HEK293 (cell line): ENCODE results near the gene SRL.

ENCODE experiments used
- CTCF ChIA-PET: fragments of 350-600 bp; formaldehyde crosslinking; extraction: SDS; loops from one replicate; lab custom pipeline; 2021; ENCODE audit warnings: antibody characterized with exemption; lab: Yijun Ruan, JAX
- POLR2A ChIA-PET: fragments of 300-600 bp; formaldehyde crosslinking; extraction: SDS; loops from one replicate; lab custom pipeline; 2020; ENCODE audit warnings: antibody characterized with exemption, inconsistent platforms; lab: Yijun Ruan, JAX
- H3K27ac ChIP-seq: fragments of 200-500 bp; sonication (Bioruptor generic); 2 replicates; pipeline ENCODE4 v1.5.1; 2014; ENCODE audit warnings: low read depth, low read length, control low read depth, inconsistent platforms; ENCODE audit errors: extremely low read depth
- H3K36me3 ChIP-seq, 2 experiments: fragments of 200-500 bp in 1 of 2; sonication (Bioruptor generic) in 1 of 2; 1 replicate in 1 of 2; 2 replicates in 1 of 2; pipeline ENCODE4 v1.5.1; 2014 to 2017; ENCODE audit warnings: inconsistent platforms in 2 of 2, low read length in 2 of 2; ENCODE audit not compliant: control insufficient read depth in 2 of 2, insufficient read depth in 1 of 2
- H3K4me1 ChIP-seq: fragments of 200-500 bp; sonication (Bioruptor generic); 2 replicates; pipeline ENCODE4 v1.5.1; 2014; ENCODE audit warnings: mild to moderate bottlenecking, low read length, inconsistent platforms; ENCODE audit not compliant: control insufficient read depth, insufficient read depth
- H3K4me3 ChIP-seq: 2 replicates; pipeline ENCODE4 v1.5.1; 2011; ENCODE audit warnings: low read depth, mild to moderate bottlenecking, control low read depth, low read length, moderate library complexity
- H3K9me3 ChIP-seq: fragments of 200-500 bp; sonication (Bioruptor generic); 2 replicates; pipeline ENCODE4 v1.5.1; 2014; ENCODE audit warnings: low read depth, low read length, inconsistent platforms; ENCODE audit not compliant: control insufficient read depth, insufficient read depth
- EGR2 ChIP-seq: fragments of 450-650 bp; formaldehyde crosslinking; IDR thresholded peaks from 2 replicates; pipeline ENCODE4 v1.5.1; 2016; ENCODE audit warnings: low read depth, missing biosample characterization, missing genetic modification characterization
- KLF16 ChIP-seq: fragments of 450-650 bp; formaldehyde crosslinking; IDR thresholded peaks from 2 replicates; pipeline ENCODE4 v1.5.1; 2017; ENCODE audit warnings: missing biosample characterization, missing genetic modification characterization
- PRDM1 ChIP-seq: fragments of 450-650 bp; formaldehyde crosslinking; IDR thresholded peaks from 2 replicates; pipeline ENCODE4; 2016; ENCODE audit warnings: missing biosample characterization, missing genetic modification characterization
- SP3 ChIP-seq: fragments of 450-650 bp; formaldehyde crosslinking; IDR thresholded peaks from 2 replicates; pipeline ENCODE4 v1.5.1; 2016; ENCODE audit warnings: missing biosample characterization, missing genetic modification characterization
- ZEB2 ChIP-seq: fragments of 450-650 bp; formaldehyde crosslinking; IDR thresholded peaks from 2 replicates; pipeline ENCODE4 v1.5.1; 2016; ENCODE audit warnings: missing biosample characterization, missing genetic modification characterization
- ZNF121 ChIP-seq: fragments of 450-650 bp; formaldehyde crosslinking; IDR thresholded peaks from 2 replicates; pipeline ENCODE4 v1.5.1; 2016; ENCODE audit warnings: missing biosample characterization, missing genetic modification characterization
- ZNF155 ChIP-seq: fragments of 450-650 bp; formaldehyde crosslinking; IDR thresholded peaks from 2 replicates; pipeline ENCODE4 v1.5.1; 2016; ENCODE audit warnings: missing biosample characterization, missing genetic modification characterization
- ZNF2 ChIP-seq: fragments of 450-650 bp; formaldehyde crosslinking; IDR thresholded peaks from 2 replicates; pipeline ENCODE4 v1.5.1; 2016; ENCODE audit warnings: missing biosample characterization, missing genetic modification characterization
- ZNF248 ChIP-seq: fragments of 450-650 bp; formaldehyde crosslinking; IDR thresholded peaks from 2 replicates; pipeline ENCODE4 v1.5.1; 2017; ENCODE audit warnings: missing biosample characterization, missing genetic modification characterization
- ZNF266 ChIP-seq: fragments of 450-650 bp; formaldehyde crosslinking; IDR thresholded peaks from 2 replicates; pipeline ENCODE4 v1.5.1; 2016; ENCODE audit warnings: missing biosample characterization, missing genetic modification characterization, low read depth
- ZNF311 ChIP-seq: fragments of 450-650 bp; formaldehyde crosslinking; IDR thresholded peaks from 2 replicates; pipeline ENCODE4 v1.5.1; 2017; ENCODE audit warnings: missing biosample characterization, missing genetic modification characterization, borderline replicate concordance
- ZNF354C ChIP-seq: fragments of 450-650 bp; formaldehyde crosslinking; IDR thresholded peaks from 2 replicates; pipeline ENCODE4 v1.5.1; 2016; ENCODE audit warnings: missing biosample characterization, missing genetic modification characterization, low read depth, borderline replicate concordance
- ZNF366 ChIP-seq: fragments of 450-650 bp; formaldehyde crosslinking; conservative IDR thresholded peaks from 2 replicates; pipeline ENCODE4 v1.5.1; 2016; ENCODE audit warnings: missing biosample characterization, missing genetic modification characterization
- ZNF37A ChIP-seq: fragments of 450-650 bp; IDR thresholded peaks from 2 replicates; pipeline ENCODE4 v1.5.1; 2018; ENCODE audit warnings: missing biosample characterization, missing genetic modification characterization
- ZNF449 ChIP-seq: fragments of 450-650 bp; formaldehyde crosslinking; IDR thresholded peaks from 2 replicates; pipeline ENCODE4 v1.5.1; 2017; ENCODE audit warnings: missing biosample characterization, mild to moderate bottlenecking, missing genetic modification characterization, moderate library complexity
- ZNF560 ChIP-seq: fragments of 450-650 bp; formaldehyde crosslinking; IDR thresholded peaks from 2 replicates; pipeline ENCODE4 v1.5.1; 2017; ENCODE audit warnings: missing biosample characterization, missing genetic modification characterization, borderline replicate concordance
- ZNF600 ChIP-seq: fragments of 450-650 bp; formaldehyde crosslinking; IDR thresholded peaks from 2 replicates; pipeline ENCODE4 v1.5.1; 2016; ENCODE audit warnings: missing biosample characterization, missing genetic modification characterization
- ZNF629 ChIP-seq: fragments of 450-650 bp; formaldehyde crosslinking; IDR thresholded peaks from 2 replicates; pipeline ENCODE4 v1.5.1; 2017; ENCODE audit warnings: missing biosample characterization, missing genetic modification characterization
- ZNF747 ChIP-seq: fragments of 450-650 bp; formaldehyde crosslinking; IDR thresholded peaks from 2 replicates; pipeline ENCODE4 v1.5.1; 2016; ENCODE audit warnings: missing biosample characterization, missing genetic modification characterization
- TF ChIP-seq, protein P1 (sequence below): fragments of 450-650 bp; formaldehyde crosslinking; IDR thresholded peaks from 2 replicates; pipeline ENCODE4 v1.5.1; 2016; ENCODE audit warnings: missing biosample characterization, missing genetic modification characterization
- TF ChIP-seq, protein P2 (sequence below): fragments of 450-650 bp; formaldehyde crosslinking; IDR thresholded peaks from 2 replicates; pipeline ENCODE4 v1.5.1; 2017; ENCODE audit warnings: missing biosample characterization, missing genetic modification characterization

Gene SRL

GRCh38 chr16:4159726-4160125 is 82.2 kb downstream of the SRL start:
- H3K27ac ChIP-seq, result no peak overlapping the region
- no peaks in the 10 kb centered on the region for H3K4me1 ChIP-seq
- H3K4me3 ChIP-seq, result no peak overlapping the region
- ChIA-PET POLR2A (no interaction called here), CTCF (interaction anchor here (0.6 kb wide), 1 partner anchor 15 kb away, joined by 5 read pairs; no protein-coding TSS in a partner anchor)
- no peak for TF ChIP-seq SP3 (tag by site-specific recombination)
- TF ChIP-seq ZNF600 (tag by site-specific recombination), result peak; percentile 32; the same call in 1 of the 2 replicates
- no peaks in the 10 kb centered on the region for H3K36me3 ChIP-seq
- H3K9me3 ChIP-seq, result no peaks in the 10 kb centered on the region

DNA sequence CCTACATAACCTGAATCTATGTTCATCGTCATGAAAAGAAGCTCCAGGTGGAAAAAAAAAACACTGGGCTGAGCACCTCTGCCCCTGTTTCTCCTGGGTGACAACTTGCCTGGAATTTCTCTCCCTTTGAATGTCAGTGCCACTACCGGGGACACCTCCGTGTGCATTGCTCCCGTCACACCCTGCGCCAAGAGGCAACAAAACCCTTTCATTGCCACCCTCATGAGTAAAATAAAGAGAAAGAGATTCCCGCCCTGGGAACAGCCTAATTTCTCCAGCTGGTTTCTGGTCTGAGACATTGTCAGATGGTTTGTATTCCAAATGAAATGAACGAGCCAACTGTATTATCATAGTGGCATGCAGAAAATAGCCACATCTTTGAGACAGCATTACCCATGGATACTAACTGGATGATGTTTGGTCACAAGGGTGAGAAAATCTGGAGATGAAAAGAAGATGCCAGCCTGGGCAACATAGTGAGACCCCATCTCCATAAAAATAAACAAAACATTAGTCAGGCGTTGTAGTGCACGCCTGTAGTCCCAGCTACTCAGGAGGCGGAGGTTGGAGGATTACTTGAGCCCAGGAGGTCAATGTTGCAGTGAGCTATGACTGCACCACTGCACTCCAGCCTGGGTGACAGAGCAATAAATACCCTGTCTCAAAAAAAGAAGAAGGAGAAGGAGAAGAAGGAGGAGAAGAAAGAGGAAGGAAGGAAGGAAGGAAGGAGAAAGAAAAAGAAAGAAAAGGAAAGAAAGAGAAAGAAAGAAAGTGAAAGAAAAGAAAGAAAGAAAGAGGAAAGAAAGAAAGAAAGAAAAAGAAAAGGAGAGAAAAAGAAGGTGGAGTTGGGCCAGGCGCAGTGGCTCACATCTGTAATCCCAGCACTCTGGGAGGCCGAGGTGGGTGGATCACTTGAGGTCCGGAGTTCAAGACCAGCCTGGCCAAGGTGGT is 83.5 kb downstream of the SRL start:
- H3K9me3 ChIP-seq, result no peaks in the 10 kb centered on the region
- CTCF ChIA-PET, result interaction anchor here (0.7 kb wide), 1 partner anchor 415 kb away, joined by 4 read pairs; no protein-coding TSS in a partner anchor
- no peaks in the 10 kb centered on the region for H3K4me1 ChIP-seq
- no peak overlapping the region for H3K27ac ChIP-seq
- TF ChIP-seq ZNF629 (no peak), ZNF2 (tag by site-specific recombination) (no peak), ZNF121 (tag by site-specific recombination) (peak; percentile 79), ZNF311 (tag by site-specific recombination) (no peak), ZNF248 (tag by site-specific recombination) (no peak), ZEB2 (tag by site-specific recombination) (no peak), ZNF449 (no peak), EGR2 (tag by site-specific recombination) (no peak), ZNF37A (no peak), PRDM1 (tag by site-specific recombination) (peak; percentile 64; the same call in 1 of the 2 replicates), KLF16 (tag by site-specific recombination) (no peak), ZNF560 (tag by site-specific recombination) (no peak), ZNF366 (tag by site-specific recombination) (peak; percentile 81), ZNF266 (tag by site-specific recombination) (no peak), ZNF354C (no peak)
- TF ChIP-seq, protein P1, sequence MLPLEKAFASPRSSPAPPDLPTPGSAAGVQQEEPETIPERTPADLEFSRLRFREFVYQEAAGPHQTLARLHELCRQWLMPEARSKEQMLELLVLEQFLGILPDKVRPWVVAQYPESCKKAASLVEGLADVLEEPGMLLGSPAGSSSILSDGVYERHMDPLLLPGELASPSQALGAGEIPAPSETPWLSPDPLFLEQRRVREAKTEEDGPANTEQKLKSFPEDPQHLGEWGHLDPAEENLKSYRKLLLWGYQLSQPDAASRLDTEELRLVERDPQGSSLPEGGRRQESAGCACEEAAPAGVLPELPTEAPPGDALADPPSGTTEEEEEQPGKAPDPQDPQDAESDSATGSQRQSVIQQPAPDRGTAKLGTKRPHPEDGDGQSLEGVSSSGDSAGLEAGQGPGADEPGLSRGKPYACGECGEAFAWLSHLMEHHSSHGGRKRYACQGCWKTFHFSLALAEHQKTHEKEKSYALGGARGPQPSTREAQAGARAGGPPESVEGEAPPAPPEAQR (tag by site-specific recombination), result no peak
- H3K36me3 ChIP-seq, result no peaks in the 10 kb centered on the region
- H3K4me3 ChIP-seq, result no peak overlapping the region
- POLR2A ChIA-PET, result no interaction called here

DNA sequence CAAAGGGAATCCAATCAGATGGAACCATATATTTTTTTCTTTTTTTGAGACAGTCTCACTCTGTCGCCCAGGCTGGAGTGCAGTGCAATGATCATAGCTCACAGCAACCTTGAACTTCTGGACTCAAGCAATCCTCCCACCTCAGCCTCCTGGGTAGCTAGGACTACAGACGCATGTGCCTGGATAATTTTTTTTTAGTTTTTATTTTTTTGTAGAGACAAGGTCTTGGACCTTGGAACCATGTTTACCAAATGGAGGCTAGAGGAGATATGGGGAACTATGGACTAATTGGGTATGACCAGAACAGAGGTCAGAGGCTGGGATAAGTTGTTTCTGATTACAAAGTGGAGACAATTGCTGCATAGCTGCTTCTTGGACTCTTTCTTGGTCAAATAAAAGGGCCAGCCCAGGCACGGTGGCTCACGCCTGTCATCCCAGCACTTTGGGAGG is 84.5 kb downstream of the SRL start:
- H3K36me3 ChIP-seq, result no peaks in the 10 kb centered on the region
- no peaks in the 10 kb centered on the region for H3K9me3 ChIP-seq
- H3K4me1 ChIP-seq, result no peaks in the 10 kb centered on the region
- no peak overlapping the region for H3K27ac ChIP-seq
- POLR2A ChIA-PET, result interaction anchor here (0.6 kb wide), 1 partner anchor 8 kb away, joined by 3 read pairs; no protein-coding TSS in a partner anchor
- CTCF ChIA-PET, result interaction anchor here (0.7 kb wide), 1 partner anchor 12 kb away, joined by 3 read pairs; no protein-coding TSS in a partner anchor
- no peak overlapping the region for H3K4me3 ChIP-seq
- TF ChIP-seq, protein P2, sequence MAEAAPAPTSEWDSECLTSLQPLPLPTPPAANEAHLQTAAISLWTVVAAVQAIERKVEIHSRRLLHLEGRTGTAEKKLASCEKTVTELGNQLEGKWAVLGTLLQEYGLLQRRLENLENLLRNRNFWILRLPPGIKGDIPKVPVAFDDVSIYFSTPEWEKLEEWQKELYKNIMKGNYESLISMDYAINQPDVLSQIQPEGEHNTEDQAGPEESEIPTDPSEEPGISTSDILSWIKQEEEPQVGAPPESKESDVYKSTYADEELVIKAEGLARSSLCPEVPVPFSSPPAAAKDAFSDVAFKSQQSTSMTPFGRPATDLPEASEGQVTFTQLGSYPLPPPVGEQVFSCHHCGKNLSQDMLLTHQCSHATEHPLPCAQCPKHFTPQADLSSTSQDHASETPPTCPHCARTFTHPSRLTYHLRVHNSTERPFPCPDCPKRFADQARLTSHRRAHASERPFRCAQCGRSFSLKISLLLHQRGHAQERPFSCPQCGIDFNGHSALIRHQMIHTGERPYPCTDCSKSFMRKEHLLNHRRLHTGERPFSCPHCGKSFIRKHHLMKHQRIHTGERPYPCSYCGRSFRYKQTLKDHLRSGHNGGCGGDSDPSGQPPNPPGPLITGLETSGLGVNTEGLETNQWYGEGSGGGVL (tag by site-specific recombination), result no peak
- no peak for TF ChIP-seq ZNF747 (tag by site-specific recombination)
- no peak for TF ChIP-seq ZNF155 (tag by site-specific recombination)
